Activated CD8-positive, alpha-beta memory T cell treated with anti-CD3 and anti-CD28 coated beads, Interleukin-2, amount 50 U/mL, for 1 hour (primary cell): Measurements from ENCODE around the gene NUP62.

Experiments used
- DNase-seq: peaks from one replicate; pipeline ENCODE4 v3.0.0-alpha.2; 2020; ENCODE audit errors: extremely low read depth

NUP62 gene

GRCh38 chr19:49904136-49904535 lies 25.2 kb downstream of the NUP62 start:
- no peak for DNase-seq

- DNase-seq: peak; percentile 28
These were observed 32.3 kb downstream of the NUP62 start, which contains the start of gene IL4I1 for GRCh38 chr19:49896863-49897621. TSS of gene IL4I1 (minus strand) at chr19:49896887. CDS start at chr19:49896160, 727 bp downstream.

DNA sequence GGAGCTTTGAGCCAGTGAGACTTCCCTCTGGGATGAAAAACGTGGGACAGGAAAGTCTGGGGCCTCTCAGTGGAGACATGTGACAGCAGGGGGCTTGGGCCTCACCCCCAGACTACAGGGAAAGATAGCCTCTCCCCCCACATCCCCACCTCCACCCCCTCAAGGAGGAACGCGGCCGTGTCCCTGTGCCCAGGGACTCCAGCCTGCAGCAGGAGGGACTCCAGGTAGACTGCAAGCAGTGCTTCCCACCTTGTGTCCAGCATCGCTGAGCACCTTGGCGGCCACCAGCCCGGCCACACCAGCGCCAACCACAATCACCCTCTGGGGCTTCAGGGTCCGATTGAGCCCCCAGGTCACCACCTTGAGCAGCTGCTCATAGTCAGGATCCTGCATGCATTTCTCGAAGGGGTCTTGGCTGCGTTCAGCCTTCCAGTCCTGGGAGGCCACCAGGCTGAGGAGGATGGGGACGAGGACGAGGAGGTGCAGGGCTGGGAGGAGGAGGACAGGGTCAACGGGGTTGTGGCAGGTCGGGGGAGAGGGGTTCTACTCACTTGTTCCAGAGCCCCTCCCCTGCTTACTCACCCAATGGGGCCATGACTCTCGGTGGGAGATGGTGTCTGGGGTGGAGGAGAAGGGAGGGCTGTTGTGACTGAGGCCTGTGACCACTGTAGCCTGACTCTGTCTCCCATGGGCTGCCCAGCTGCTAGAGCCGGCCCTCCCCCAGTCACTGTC lies 33.6 kb downstream of the NUP62 start:
- no peak for DNase-seq

- DNase-seq: no peak
These were observed 34.3 kb downstream of the NUP62 start for GRCh38 chr19:49894879-49895565.

- DNase-seq: no peak
These were observed 35.2 kb downstream of the NUP62 start for GRCh38 chr19:49894011-49894664.

GRCh38 chr19:49892716-49893115 lies 36.6 kb downstream of the NUP62 start:
- no peak for DNase-seq

- DNase-seq: no peak
These were observed 37.9 kb downstream of the NUP62 start for GRCh38 chr19:49891393-49891792.

DNA sequence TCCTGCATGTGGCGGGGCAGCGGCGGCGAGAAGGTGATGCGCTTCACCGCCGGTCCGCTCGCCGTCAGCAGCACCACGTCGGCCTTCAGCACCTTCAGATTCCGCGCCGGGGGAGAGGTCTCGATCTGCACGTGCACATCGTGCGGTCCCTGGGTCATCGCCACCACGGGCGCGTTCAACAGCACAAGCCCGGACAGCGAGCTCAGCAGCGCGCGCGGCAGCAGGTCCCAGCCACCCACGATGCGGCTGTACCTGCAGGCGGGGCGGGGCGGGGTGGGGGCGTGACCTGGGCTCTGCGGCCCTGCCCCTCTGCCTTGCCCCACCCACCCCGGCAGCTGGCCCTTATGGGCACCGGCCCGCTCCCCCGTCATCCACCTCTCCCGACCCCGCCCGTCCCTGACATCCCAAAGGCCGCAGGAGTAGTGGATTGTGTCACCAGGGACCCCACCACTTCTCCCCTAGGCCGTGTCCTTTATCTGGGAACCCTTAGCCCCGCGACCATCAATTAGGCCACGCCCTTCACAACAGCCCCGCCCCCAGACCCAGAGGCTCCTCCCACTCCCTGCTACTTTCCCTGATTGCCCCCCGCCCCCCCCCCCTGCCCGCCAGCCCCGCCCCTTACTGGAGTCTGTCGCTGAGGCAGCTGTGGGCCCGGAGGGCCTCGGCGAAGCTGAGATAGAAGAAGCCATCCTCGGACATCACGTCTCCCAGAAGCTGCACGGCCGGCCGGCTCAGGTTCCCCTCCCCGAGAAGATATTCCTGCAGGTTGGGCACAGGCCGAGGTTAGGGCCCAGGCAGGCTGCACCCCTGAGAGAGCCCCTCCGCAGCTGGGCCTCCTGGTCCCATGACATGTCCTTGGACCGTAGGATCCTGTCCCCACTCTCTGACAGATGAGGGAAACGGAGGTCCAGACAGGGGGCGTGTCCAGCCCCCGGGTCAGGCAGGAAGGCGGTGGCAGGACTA lies 38.7 kb downstream of the NUP62 start:
- DNase-seq: no peak

GRCh38 chr19:49889687-49890348 lies 39.5 kb downstream of the NUP62 start:
- no peak for DNase-seq

GRCh38 chr19:49889038-49889686 lies 40.1 kb downstream of the NUP62 start:
- no peak for DNase-seq

DNA sequence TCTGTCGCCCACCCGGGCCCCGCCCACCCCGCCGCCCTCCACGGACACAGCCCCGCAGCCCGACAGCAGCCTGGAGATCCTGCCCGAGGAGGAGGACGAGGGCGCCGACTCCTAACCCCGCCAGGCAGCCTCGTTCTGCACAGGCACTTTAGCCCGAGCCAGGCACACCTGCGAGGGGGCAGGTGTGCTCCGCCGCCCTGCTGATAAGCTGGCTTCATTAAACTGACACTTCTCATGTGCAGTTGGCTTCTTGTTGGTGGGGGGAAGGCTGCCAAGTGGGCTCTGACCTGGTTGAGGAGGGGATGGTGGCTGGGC lies 40.8 kb downstream of the NUP62 start:
- DNase-seq: no peak

- DNase-seq: no peak
These were observed 41.4 kb downstream of the NUP62 start for GRCh38 chr19:49887665-49888509.

DNA sequence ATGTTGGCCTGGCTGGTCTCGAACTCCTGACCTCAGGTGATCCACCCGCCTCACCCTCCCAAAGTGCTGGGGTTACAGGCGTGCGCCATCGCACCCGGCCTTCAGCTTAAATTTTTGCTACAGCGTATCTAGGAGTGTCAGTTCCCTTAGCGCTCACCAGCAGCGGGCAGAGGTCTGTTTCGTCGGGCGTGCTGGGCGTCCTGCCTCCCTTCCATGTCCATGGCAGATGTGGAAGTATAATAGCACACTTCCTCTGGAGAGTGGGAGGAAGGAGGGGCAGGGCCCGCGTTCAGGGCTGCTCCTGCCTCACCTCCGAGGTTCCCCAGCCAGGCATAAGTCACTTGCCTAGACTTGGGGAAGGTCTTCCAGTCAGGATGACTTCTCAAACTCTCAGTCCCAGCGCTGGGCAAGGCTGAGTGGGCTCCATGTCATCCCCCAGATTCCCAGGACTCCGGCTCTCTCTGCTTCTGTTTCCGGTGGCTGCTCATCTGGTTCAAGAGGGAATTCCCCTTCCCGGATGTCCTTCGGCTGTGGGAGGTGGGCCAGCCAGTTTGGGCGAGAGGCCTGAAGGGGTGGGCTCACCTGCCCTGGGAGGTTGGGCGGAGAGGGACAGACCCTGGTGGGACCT lies 42.2 kb downstream of the NUP62 start:
- no peak for DNase-seq

DNA sequence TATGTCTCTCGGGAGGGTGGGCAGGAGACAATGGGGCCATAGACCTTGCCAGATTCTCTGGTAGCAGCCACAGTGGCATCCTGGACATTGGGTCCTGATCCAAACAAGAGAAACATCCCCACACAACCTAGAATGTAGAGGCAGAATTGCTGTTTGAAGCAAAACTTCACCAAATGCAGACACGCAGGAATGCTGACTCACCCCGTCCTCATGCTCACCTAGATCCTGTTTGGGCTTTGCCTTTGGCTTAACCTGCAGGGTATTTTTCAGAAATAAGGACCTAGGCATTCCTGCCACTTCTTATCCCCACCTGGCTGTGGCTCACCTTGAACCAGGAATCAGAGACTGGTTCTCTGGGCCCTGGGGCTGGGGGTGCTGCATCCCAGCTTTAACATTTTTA lies 44.5 kb downstream of the NUP62 start:
- no peak for DNase-seq

- no peak for DNase-seq
These were observed 45.2 kb downstream of the NUP62 start for GRCh38 chr19:49884109-49884508.

GRCh38 chr19:49883094-49883493 lies 46.2 kb downstream of the NUP62 start:
- DNase-seq: no peak

DNA sequence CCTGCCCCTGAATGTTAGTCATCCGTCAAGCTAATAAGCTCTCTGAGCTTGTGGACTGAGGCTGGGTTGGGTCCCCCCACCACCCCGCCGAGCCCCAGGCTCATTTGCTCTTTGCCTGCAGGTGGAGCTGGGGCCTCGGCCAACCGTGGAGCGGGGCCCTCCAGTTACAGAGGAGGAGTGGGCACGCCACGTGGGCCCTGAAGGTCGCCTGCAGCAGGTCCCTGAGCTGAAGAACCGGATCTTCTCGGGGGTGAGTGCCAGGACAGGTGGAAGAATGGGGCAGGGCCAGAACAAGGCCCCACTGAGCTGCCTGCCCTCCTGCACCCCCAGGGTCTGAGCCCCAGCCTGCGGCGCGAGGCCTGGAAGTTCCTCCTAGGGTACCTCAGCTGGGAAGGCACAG lies 46.7 kb downstream of the NUP62 start:
- no peak for DNase-seq

GRCh38 chr19:49881672-49882394 lies 47.5 kb downstream of the NUP62 start:
- DNase-seq: no peak
